HG03571 (cell line): ENCODE measurements around the gene ATP6V0E1.
"Not testable (repeated sequence)": the region's sequence is repeated elsewhere in the genome, so short reads cannot be mapped to it uniquely, and the experiment has no call there.

Experiments
- ATAC-seq: cut with Tn5 transposase; IDR thresholded peaks from one replicate; pipeline ENCODE4 v1.9.1; 2021; ENCODE audit not compliant: unreplicated experiment

ATP6V0E1 gene

DNA sequence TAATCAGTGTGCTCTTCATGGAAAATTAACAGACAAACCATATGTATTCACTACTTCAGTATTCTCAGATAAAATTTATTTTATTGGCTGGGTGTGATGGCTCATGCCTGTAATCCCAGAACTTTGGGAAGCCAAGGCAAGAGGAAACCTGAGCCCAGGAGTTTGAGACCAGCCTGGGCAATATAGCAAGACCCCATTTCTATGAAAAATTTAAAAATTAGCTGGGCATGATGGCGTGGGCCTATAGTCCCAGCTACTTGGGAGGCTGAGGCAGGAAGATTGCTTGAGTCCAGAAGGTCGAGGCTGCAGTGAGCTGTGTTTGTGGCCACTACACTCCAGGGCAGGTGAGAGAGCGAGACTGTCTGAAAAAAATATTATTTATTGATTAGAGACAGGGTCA, 49.2 kb downstream of the ATP6V0E1 start:
- no peak for ATAC-seq

DNA sequence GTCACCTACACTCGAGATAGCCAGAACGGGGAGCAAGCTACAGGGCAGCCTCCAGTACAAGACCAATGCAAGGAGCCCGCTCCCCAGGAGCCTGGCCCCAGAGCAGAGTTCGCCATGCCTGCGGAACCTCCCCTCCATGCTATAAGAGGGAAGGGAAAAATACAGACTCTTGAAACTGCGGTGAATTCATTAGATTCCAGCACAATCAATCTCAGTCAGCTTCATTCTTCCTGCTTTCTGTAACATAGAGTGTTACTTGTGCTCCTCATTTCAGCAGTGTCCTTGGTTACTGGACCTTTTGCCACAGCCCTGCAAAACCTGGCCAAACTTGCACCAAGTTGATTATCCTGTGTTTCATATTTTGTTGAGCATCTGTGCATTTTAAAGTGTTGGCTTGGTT, 50.4 kb downstream of the ATP6V0E1 start:
- ATAC-seq, result no peak

DNA sequence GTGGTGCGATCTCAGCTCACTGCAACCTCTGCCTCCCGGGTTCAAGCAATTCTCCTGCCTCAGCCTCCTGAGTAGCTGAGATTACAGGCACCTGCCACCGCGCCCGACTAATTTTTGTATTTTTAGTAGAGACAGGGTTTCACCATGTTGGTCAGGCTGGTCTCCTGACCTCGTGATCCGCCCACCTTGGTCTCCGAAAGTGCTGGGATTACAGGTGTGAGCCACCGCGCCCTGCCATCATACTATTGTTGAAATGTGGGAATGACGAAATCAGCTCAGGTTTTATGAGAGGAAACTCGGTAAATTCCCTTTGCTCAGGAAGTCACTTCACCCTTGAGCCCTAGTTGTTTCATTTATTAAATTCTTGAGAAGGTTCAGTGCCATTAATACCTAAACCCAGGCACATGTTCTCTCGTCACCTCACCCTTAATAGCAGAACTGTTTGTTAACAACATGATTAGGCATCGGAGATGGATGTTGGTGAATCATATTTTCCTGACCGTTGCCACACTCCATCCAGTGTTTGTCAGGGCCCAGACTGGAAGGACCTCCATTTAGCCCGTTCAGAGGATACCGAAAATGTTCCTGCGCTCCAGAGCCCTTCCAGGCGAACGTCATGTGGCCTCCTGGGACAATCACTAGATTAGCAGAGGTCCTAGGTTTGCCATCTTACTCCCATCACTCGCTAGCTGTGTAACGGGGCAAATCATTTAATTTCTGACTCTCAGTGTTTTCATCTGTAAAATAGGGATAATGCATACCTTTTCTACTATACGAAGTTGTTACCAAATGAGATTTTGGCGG, 52.5 kb downstream of the ATP6V0E1 start:
- peak; percentile 55 for ATAC-seq

DNA sequence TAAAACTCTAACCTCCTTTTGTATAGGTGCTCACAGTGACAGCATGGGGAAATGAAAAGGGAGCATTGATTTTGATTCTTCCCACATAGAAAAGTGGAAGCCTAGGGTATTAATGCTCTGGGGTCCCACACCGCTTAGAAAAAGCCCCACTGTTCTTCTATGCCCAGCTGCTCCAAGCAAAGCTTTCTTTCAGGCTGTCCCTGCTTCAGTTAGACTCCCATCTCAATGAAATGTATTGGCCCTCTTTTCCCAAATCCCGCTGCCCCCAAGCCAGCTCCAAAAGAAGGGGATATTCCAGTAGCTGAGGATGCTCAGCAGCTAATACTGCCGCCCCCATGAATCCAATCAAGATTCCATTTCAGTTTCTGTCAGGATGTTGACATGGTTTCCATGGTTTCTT, 55.6 kb downstream of the ATP6V0E1 start:
- ATAC-seq, result no peak

DNA sequence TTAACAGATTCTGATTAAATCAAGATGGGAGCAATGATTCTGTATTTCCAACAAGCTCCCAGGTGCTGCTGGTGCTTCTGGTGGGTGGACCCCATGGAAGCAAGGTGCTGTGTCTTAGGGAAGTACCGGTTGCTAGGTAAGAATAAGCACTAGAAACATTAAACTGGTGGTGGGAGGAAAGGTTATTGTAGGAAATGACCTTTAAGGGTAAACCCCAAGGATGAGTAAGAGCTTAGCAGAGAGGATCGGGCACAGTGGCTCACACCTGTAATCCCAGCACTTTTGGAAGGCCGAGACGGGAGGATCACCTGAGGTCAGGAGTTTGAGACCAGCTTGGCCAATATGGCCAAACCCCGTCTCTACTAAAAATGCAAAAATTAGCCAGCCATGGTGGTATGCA, 56.4 kb downstream of the ATP6V0E1 start:
- ATAC-seq, result no peak

DNA sequence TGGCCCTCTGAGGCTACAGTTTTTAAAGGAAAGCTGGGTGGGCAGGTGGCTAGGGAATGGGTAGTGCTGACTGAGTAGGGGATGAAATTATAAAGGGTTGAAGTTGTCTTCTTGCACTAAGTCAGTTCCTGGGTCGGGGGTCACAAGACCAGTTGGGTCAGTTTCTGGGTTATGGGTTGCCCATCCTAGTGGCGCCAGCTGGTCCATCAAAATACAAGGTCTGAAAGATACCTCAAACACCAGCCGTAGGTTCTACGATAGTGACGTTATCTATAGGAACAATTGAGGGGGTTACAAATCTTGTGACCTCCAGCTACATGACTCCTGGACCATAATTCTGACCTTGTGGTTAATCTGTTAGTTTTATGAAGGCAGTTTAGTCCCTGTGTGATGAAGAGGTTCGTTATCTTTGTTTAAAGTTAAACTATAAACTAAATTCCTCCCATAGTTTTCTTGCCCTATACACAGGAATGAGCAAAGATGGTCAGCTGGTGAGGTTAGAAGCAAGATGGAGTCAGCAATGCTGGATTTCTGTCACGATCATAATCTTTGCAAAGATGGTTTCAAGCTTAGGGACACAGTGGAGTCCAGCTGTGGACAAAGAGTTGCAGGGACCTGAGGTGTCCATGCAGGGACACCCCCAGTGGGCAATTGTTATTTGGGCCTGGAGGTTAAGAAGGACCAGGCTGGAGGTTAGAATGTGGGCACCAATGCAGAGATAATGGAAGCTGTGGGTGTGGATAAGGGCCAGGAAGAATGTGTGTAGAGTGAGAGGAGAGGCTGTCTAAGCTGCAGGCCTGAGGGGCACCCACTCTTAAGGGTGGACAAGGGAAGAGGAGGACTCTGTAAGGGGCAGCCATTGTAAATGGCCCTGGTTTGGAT, 58.6 kb downstream of the ATP6V0E1 start:
- no peak for ATAC-seq

DNA sequence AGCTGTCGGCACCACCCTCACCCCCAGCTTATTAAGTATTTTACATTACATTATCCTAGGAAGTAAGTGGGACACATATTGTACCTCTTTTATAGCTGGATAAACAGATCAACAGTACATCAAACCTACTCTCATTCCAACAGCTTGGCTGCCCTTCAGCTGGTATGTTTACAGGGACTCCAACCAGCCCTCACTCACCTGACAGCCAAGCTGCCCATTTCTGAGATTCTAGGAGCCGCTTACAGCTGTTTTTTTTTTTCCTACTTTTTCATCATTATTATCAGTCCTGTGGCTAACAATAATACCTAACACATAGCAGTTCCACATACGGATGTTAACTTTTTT, 59.2 kb downstream of the ATP6V0E1 start:
- ATAC-seq, result no peak

DNA sequence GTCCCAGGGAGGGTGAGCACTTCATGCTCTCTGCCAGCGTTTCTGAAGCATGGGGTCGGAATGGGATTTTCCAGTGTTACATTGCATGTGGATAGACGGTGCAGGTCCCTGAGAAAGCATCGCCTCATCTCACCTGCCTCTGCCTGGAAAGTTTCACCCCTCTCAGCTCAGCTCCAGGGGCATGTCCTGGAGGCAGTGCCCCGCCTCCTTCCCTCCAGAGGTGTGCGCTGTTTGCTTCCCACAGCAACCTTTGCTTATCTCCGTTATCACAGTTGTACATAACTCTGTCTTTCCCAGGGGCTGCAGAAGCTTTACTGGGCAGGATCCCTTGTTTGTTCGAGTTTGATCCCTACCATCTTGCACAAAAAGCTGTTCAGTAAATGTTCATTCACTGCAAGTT, 61.9 kb downstream of the ATP6V0E1 start:
- ATAC-seq, result no peak

DNA sequence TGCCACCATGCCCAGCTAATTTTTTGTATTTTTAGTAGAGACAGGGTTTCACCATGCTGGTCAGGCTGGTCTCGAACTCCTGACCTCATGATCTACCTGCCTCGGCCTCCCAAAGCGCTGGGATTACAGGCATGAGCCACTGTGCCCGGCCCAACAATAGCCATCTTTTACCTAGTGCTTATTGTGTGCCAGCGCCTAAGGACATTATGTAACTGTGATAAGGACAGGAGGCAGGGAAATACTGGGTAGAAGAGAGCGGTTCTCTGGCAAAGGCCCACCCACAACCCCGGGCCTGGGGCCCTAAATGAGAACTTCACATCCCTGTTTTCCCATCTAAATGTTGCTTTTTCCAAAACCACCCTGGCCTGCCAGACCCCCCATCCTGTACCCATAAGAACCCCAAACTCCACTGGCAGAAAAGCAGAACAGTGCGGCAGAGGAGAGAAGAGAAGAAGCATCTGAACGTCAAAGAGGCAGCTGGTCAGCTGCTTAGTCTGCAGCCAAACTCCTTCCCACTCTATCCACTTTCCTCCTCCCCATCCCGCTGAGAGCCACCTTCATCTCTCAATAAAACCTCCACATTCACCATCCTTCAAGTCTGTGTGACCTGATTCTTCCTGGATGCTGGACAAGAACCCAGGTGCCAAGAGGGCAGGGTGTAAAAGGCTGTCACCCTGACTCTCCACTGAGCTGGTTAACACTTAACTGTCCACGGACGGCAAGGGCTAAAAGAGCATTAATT, 63.7 kb downstream of the ATP6V0E1 start:
- ATAC-seq, result not testable (repeated sequence)

DNA sequence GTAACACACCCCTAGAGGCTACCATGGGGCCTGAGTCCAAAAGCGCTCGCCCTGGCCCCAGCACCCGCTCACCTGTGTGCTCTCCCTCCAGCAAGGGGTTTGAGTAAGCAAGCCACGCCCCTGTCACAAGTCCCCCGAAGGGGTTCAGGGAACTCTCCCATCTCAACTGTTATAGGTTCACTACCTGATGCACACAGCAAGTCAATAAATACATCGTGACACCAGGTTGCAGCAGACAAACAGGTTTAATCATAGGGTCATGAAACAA, 64.2 kb downstream of the ATP6V0E1 start:
- no peak for ATAC-seq

DNA sequence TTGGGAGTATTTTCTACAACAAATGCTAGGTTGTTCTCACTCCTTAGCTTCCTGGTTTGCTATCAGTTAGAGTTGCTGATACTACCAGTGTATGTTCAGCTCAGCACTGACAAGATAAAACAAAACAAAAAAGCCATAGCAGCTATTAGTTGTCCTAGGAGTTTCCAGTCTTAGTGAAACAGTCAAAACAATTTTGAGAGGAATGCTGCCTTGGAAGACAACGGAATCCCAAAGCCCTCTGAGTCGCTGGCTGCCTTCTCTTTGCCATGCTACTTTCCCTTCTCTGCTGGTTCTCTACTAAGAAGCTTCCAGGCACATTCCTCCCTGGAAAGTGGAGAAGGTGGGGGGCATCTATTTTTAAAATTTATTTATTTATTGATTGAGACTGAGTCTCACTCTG, 67.2 kb downstream of the ATP6V0E1 start:
- no peak for ATAC-seq

DNA sequence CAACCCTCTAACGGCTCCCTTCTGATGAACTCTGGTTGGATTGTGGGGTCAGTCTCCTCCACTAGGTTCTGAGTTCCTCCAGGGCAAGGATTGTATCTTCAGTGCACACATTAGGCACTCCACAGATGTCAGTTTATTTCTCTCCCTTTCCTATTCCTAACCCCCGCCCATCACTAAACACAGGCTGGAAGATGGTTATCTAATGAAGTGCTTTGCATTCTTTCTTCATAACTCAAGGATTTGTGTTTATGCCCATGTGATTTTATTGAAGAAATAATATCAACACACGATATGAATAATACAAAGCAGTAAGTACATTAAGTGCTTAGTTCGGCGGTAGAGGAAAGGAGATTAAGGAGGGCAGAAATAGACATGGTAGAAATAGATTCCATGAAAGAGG, 68.2 kb downstream of the ATP6V0E1 start:
- no peak for ATAC-seq

DNA sequence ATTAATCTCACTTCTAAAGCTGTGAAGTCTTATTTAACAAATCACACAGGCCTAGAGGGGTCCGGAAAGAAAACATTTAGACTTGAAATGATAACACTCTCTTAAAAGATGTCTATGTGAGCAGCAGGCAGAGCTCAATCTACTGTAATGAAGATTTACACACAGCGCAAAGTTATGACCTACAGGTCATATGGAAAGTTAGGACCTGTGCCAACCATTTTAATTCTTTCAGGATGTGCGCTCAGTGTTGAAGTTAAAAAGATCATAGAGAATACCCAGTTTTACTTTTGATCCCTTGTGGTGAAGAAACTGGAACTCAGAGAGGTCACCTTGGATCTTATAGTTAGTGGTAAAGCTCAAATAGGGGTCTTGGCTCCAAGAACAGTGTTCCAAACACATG, 69.5 kb downstream of the ATP6V0E1 start:
- ATAC-seq, result no peak

DNA sequence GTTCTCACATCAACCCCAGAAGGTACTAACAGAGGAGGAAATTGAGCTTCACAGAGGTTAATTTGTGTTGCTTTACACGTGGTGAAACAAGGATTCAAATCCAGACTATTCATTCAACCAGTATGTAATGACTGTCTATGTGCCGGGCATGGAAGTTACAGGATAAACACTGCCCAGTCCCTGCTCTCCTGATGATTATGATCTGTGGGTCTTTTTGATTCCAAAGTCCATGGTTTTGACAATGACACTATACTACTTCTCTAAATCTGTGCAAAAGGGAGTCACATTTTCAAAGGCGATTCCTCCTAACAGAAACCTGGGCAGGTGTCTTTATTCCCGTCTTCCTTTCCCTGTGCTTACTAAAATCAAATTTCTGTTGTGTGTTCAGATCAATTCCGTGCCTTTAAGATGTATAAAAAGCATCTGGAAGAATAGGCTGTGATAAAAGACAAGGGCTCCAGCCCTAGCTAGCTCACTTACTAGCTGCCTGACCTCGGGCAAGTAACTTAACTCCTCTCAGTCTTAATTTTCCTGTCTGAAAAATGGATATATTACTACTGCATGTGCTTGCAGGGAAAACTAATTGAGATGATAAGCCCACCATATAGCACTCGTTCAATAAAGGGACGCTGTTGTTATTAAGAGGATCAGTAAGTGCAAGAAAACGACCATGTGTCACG, 71.6 kb downstream of the ATP6V0E1 start:
- no peak for ATAC-seq

DNA sequence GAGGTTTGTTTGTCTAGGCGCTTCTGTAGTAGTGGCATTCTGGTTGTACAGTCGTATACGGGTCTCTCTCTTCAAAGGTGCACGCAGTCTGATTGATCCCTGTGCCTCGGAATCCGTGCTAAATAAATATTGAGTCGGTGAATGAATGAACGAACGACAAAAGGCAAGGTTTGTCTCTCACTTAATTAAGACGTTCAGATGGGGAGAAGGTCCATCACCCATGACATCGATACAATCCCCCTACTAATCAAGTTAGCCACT, 72.1 kb downstream of the ATP6V0E1 start:
- ATAC-seq, result peak; percentile 1

DNA sequence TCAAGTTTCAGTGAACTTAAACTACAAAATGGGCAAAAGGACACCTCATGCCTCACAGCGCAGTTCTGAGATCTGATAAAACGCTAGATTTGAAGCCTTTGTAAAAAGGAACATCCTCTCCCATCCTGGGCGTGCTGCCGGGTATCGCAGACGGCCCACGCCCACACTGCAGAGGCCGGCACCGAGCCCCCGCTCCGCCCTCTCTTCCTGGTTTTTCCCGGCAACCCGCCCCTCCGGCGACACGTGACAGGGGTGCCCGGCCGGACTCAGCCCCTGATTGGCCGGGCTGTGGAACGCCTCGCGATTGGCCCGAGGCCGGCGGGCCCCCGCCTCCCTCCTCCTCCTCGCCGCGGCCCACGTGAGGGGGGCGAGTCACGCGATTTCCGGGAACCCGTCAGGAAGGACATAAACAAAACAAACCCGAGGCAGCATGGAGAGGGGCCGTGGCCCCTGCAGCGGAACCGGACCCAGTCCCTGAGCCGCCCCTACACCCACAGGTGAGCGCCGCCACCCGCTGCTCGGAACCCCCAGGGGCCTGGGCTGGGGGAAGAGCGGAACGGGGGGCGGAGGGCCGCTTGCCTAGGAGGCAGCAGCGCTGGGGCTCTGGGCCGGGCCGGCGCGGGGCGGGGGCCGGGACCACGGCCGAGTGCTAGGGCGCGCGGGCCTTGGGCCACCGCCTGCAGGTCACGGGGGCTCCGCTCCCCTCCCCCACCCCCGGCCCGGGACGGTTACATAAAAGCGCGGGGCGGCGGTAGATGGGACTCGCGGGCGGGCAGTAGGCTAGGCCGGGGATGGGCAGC, 72.6 kb downstream of the ATP6V0E1 start, which contains the start of gene CREBRF:
TSS of gene CREBRF (plus strand) at position 370 of the 800 bp plus-strand sequence. CDS start 24,424 bp downstream, outside the sequence.
- peak; percentile 75 for ATAC-seq

DNA sequence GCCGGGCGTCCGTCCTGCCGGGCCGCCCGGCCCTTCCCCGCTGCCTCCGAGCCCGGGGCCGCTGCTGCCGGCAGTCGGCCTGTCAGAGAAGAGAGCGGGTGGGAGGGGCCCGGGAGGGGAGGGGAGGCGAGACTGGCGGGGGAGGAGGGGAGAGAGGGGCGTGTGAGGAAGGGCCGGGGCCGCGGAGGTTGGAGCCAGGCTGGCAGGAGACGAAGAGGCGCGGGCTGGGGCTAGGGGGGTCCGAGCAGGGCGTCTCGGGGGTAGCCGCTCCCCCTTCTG, 73.2 kb downstream of the ATP6V0E1 start:
- ATAC-seq, result peak; percentile 23

DNA sequence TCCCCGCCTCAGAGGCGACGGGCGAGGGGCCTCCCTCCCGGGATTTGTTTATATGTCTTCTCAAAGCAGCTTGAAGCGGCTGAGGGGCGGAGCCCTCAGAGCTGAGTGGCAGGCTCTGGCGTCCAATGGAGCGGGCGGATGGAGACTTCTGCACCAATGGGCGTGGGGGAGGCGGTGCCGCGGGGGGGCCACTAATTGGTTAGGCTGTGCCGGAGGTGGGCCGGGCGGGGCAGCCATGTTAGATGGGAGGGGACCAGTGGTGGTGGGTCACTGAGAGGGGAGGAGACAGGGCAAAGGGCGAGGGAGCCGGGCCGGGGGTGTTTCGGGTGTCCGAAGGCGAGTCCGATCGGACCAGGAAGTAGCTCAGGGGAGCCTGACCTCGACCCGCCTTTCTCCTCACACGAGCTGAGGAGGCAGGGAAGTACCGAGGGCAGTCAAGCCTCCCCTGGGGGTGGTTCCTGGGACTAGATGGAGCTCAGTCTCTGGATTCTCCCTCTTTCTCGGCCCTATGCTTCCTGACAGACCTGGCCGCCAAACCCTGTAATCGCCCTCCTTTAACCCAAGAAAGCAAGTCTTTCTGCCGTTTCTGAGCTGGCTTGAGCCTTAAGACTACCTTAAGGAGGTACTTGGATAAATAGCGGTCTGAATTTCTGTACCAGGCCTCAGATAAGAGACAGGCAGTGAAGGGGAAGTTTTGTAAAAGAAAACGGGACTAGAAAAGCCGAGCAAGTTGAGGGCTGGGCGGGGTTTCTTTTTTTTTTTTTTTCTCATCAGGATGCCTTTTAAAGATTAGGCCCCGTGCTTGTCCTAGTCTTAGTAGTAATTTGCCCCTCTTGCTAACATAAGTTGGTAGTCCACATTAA, 73.7 kb downstream of the ATP6V0E1 start:
- peak; percentile 72 for ATAC-seq

DNA sequence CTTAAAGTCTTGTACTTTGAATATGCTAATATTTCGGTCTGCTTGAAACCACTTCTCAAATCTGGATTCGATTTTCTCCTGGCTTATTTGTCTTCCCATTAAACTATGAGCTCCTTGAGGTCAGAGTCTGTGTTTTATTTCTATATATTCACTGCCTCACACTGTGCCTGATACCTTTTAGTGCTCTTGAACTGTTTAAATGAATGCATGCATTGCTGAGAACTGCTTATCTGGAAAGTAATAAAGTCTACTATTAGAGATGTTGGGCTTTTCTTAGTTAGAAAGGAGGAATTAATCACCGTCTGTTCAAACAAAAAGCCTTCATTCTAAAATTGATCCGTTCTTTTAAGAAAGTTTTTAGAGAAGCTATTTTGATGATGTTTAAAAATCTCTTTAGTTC, 78.6 kb downstream of the ATP6V0E1 start:
- ATAC-seq, result no peak

DNA sequence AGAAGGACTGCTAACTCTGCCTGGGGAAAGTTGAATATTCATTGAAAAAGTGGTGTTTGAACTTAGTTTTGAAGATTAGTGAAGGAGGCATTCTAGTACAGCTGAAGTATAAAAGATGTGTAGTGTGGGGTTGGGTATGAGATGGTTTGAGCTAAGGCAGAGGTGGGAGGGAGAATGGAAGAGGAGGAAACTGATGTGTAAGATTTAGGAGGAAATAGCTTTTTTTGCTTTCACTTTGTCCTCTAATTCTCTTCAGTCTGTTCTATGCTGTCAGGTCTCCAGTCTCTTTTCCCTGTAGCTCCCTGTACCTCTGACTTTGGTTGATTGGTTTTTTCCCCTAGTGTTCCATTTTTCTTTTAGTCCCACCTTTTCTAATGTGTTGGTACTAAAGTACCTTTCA, 81.6 kb downstream of the ATP6V0E1 start:
- peak; percentile 62 for ATAC-seq
